ENCODE measurements around the gene SLC30A7.
"Not testable (repeated sequence)": the region's sequence is repeated elsewhere in the genome, so short reads cannot be mapped to it uniquely, and the experiment has no call there.

Gene SLC30A7

DNA sequence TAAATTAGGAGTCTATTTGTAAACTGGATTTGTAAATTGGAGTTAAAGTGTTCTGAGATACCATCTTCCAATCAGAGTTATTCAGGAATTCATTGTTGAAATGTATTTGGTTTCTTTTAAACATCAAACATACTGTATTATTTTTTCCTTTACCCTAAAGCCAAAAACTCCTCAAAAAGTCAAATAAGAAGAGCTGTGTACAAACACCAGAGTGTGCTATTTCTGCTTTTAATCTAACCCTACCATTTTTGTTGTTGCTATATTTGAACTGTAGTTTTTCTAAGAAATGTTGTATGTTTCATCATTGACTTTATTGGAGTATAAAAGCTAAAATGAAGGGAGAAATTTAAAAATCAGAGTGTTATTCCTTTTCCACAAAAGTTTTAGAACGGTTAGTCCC is 35.8 kb downstream of the SLC30A7 start:
- no peak overlapping the region for H3K9ac ChIP-seq (ENCODE audit: low read depth in 1 of 2, low read length in 2 of 2)
- peaks cover 4 to 6% of the 10 kb centered on the region in 2 donors for H3K36me3 ChIP-seq (ENCODE audit: control insufficient read depth in 1 of 2, insufficient read depth in 2 of 2, low read length in 2 of 2)
- no peak overlapping the region for H3K27ac ChIP-seq (ENCODE audit: low read depth, low read length)
- H3K4me3 ChIP-seq (ENCODE audit: low read depth in 1 of 2, low read length in 2 of 2), result no peak overlapping the region
- H3K4me1 ChIP-seq (ENCODE audit: control insufficient read depth in 1 of 2, insufficient read depth in 2 of 2, low read length in 2 of 2), result no peaks in the 10 kb centered on the region
- no peaks in the 10 kb centered on the region for H3K9me3 ChIP-seq (ENCODE audit: control insufficient read depth in 1 of 2, low read length in 2 of 2)
- H3K27me3 ChIP-seq (ENCODE audit: control insufficient read depth in 1 of 2, insufficient read depth in 2 of 2, low read length in 2 of 2), result no peaks in the 10 kb centered on the region

DNA sequence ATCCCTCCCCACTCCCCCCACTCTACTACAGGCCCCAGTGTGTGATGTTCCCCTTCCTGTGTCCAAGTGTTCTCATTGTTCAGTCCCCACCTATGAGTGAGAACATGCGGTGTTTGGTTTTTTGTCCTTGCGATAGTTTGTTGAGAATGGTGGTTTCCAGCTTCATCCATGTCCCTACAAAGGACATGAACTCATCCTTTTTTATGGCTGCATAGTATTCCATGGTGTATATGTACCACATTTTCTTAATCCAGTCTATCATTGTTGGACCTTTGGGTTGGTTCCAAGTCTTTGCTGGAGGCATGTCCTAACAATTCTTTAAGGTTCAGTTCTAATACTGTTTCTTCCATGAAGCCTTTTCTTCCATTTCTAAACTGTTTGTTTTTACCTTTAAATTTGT is 37.7 kb downstream of the SLC30A7 start:
- not testable (repeated sequence) for H3K4me3 ChIP-seq (ENCODE audit: low read depth in 1 of 2, low read length in 2 of 2); H3K27ac ChIP-seq (ENCODE audit: low read depth, low read length); H3K9me3 ChIP-seq (ENCODE audit: control insufficient read depth in 1 of 2, low read length in 2 of 2); H3K4me1 ChIP-seq (ENCODE audit: control insufficient read depth in 1 of 2, insufficient read depth in 2 of 2, low read length in 2 of 2); H3K27me3 ChIP-seq (ENCODE audit: control insufficient read depth in 1 of 2, insufficient read depth in 2 of 2, low read length in 2 of 2); H3K9ac ChIP-seq (ENCODE audit: low read depth in 1 of 2, low read length in 2 of 2)
- peaks cover 7 to 10% of the 10 kb centered on the region in 2 donors for H3K36me3 ChIP-seq (ENCODE audit: control insufficient read depth in 1 of 2, insufficient read depth in 2 of 2, low read length in 2 of 2)

DNA sequence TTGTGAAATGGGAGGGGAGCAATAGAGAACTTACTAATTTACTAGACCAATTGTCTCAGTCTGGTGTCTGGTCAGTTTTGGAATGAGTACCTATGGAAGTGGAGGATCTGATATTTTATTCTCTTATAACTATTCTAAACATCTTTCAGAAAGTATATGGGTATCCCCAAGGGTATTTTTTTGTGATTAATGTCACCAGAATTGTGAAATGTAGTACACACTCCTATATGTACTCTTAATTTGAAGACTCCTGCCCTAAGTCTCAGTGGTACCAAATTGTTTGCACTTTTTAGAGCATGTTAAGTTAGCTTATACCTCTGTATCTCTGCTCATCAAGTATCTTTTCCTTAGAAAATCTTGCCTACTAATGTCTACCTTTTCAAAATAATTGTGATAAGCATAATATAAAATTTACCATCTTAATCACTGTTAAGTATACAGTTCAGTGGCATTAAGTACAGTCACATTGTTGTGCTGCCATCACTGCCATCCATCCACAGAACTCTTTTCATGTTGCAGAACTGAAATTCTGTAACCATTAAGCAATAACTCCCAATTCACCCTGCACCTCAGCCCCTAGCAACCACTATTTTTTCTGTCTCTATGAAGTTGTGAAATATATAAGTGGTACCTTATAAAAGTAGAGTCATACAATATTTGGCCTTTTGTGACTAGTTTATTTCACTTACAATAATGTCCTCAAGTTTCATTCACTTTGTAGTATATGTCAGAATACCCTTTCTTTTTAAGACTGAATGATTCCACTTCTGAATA is 40.5 kb downstream of the SLC30A7 start:
- peaks cover 7 to 12% of the 10 kb centered on the region in 2 donors for H3K36me3 ChIP-seq (ENCODE audit: control insufficient read depth in 1 of 2, insufficient read depth in 2 of 2, low read length in 2 of 2)
- no peaks in the 10 kb centered on the region for H3K9me3 ChIP-seq (ENCODE audit: control insufficient read depth in 1 of 2, low read length in 2 of 2)
- no peaks in the 10 kb centered on the region for H3K4me1 ChIP-seq (ENCODE audit: control insufficient read depth in 1 of 2, insufficient read depth in 2 of 2, low read length in 2 of 2)
- no peaks in the 10 kb centered on the region for H3K27me3 ChIP-seq (ENCODE audit: control insufficient read depth in 1 of 2, insufficient read depth in 2 of 2, low read length in 2 of 2)
- no peak overlapping the region for H3K4me3 ChIP-seq (ENCODE audit: low read depth in 1 of 2, low read length in 2 of 2)
- H3K9ac ChIP-seq (ENCODE audit: low read depth in 1 of 2, low read length in 2 of 2), result no peak overlapping the region
- no peak overlapping the region for H3K27ac ChIP-seq (ENCODE audit: low read depth, low read length)

DNA sequence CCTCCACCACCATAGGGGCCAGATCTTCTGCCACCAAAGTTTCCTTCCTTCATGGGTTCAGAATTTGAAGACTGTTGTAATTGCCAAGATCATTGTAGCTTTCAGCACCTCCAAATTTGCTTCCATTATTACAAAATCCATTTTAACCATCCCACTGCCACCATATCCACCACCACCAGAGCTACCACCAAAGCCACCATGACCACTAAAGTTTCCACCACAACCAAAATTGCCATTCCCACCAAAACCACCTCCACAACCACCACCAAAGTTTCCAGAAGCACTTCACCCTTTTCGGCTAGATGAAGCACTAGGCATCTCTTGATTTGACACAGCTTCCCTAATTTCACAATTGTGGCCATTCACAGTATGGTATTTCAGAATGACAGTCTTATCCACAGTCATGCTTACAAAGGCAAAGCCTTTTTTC is 45.2 kb downstream of the SLC30A7 start:
- Histone ChIP-seq H3K27ac (ENCODE audit: low read depth, low read length) (no peak overlapping the region), H3K36me3 (ENCODE audit: control insufficient read depth in 1 of 2, insufficient read depth in 2 of 2, low read length in 2 of 2) (peaks cover 3 to 21% of the 10 kb centered on the region in 2 donors), H3K9ac (ENCODE audit: low read depth in 1 of 2, low read length in 2 of 2) (no peak overlapping the region), H3K9me3 (ENCODE audit: control insufficient read depth in 1 of 2, low read length in 2 of 2) (no peaks in the 10 kb centered on the region), H3K4me1 (ENCODE audit: control insufficient read depth in 1 of 2, insufficient read depth in 2 of 2, low read length in 2 of 2) (no peaks in the 10 kb centered on the region), H3K4me3 (ENCODE audit: low read depth in 1 of 2, low read length in 2 of 2) (no peak overlapping the region), H3K27me3 (ENCODE audit: control insufficient read depth in 1 of 2, insufficient read depth in 2 of 2, low read length in 2 of 2) (no peaks in the 10 kb centered on the region)

DNA sequence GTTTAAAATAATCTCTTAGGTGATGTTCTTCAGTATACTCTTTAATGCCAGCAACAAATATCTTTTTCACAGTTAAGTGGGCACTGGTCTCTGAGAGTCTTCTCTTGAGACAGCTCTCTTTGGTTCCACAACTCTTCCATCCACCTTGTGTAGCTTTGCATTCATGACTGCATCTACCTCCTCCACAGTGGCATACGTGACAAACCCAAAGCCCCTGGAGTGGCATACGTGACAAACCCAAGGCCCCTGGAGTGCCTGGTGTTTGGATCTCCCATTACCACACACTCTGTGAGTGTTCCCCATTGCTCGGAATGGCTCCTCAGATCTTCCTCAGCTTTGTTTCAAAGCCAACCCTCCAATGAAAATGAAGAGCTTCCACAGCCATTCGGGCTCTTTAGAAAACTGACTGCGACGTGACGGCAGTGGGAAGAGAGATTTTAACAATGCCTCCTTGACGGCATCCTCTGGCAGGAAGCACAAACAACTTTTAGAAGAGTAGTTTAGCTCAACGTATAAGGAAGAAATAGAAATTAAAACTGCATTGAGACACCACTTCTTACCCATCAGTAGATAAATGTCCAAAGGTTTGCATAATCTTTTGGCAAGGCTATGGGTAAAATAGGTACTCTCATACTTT is 45.8 kb downstream of the SLC30A7 start:
- Histone ChIP-seq H3K9me3 (ENCODE audit: control insufficient read depth in 1 of 2, low read length in 2 of 2) (no peaks in the 10 kb centered on the region), H3K27ac (ENCODE audit: low read depth, low read length) (no peak overlapping the region), H3K36me3 (ENCODE audit: control insufficient read depth in 1 of 2, insufficient read depth in 2 of 2, low read length in 2 of 2) (peaks cover 3 to 21% of the 10 kb centered on the region in 2 donors), H3K4me1 (ENCODE audit: control insufficient read depth in 1 of 2, insufficient read depth in 2 of 2, low read length in 2 of 2) (no peaks in the 10 kb centered on the region), H3K4me3 (ENCODE audit: low read depth in 1 of 2, low read length in 2 of 2) (no peak overlapping the region), H3K27me3 (ENCODE audit: control insufficient read depth in 1 of 2, insufficient read depth in 2 of 2, low read length in 2 of 2) (no peaks in the 10 kb centered on the region), H3K9ac (ENCODE audit: low read depth in 1 of 2, low read length in 2 of 2) (no peak overlapping the region)

DNA sequence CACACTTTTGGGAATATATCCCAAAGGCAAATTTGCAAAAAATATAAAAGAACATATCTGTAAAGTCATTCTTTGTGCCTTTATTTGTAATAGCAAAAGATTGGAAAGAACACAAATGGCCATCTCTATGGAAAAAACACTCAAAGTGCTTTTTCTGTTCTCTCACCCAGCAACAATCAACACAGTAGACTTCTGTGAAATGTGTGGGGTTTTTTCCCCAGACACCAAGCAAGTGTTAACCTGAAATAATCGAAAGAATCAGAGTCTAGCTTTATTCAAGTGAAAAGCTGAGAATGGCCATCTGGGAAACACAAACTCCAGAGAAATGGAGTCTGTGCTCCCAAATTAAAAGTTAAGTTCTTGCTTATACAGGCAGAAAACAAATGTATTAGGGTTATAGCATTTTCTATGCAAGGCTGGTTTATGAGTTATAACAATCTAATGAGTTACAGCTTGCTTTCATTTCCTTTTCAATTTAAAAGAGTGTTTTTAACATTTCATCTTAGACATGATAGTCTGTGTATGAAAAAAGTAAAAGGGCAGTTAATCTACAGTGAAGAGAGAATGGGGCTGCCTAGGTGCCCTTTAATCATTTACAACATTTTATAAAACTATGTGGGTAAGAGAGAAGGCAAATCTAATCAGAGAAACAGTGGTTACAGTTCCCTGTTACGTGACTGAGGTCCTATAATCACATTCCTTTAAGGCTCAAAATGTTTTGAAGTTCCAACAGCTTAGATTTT is 46.6 kb downstream of the SLC30A7 start:
- no peaks in the 10 kb centered on the region for H3K4me1 ChIP-seq (ENCODE audit: control insufficient read depth in 1 of 2, insufficient read depth in 2 of 2, low read length in 2 of 2)
- peaks cover 3 to 21% of the 10 kb centered on the region in 2 donors for H3K36me3 ChIP-seq (ENCODE audit: control insufficient read depth in 1 of 2, insufficient read depth in 2 of 2, low read length in 2 of 2)
- H3K9ac ChIP-seq (ENCODE audit: low read depth in 1 of 2, low read length in 2 of 2), result no peak overlapping the region
- no peaks in the 10 kb centered on the region for H3K9me3 ChIP-seq (ENCODE audit: control insufficient read depth in 1 of 2, low read length in 2 of 2)
- no peaks in the 10 kb centered on the region for H3K27me3 ChIP-seq (ENCODE audit: control insufficient read depth in 1 of 2, insufficient read depth in 2 of 2, low read length in 2 of 2)
- no peak overlapping the region for H3K27ac ChIP-seq (ENCODE audit: low read depth, low read length)
- H3K4me3 ChIP-seq (ENCODE audit: low read depth in 1 of 2, low read length in 2 of 2), result no peak overlapping the region

DNA sequence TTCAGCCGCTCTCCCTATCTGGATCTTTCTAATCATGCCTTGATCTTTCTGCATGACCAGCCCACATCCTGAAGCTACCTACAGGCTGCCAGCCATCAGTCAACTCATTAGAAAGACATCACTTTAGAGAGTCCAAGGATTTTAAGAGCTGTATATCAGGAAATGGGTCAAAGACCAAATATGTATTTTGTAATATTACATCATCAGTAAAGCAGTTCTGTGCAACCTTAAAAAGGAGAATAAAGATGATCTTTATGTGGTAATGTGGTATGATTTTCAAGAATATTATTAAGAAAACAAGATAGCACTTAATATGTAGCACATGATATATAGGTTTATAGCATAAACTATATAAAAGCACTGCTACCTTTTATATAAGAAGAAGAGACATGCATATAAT is 47.6 kb downstream of the SLC30A7 start:
- Histone ChIP-seq H3K27me3 (ENCODE audit: control insufficient read depth in 1 of 2, insufficient read depth in 2 of 2, low read length in 2 of 2) (no peaks in the 10 kb centered on the region), H3K9ac (ENCODE audit: low read depth in 1 of 2, low read length in 2 of 2) (no peak overlapping the region), H3K27ac (ENCODE audit: low read depth, low read length) (no peak overlapping the region), H3K4me3 (ENCODE audit: low read depth in 1 of 2, low read length in 2 of 2) (no peak overlapping the region), H3K4me1 (ENCODE audit: control insufficient read depth in 1 of 2, insufficient read depth in 2 of 2, low read length in 2 of 2) (no peaks in the 10 kb centered on the region), H3K9me3 (ENCODE audit: control insufficient read depth in 1 of 2, low read length in 2 of 2) (no peaks in the 10 kb centered on the region), H3K36me3 (ENCODE audit: control insufficient read depth in 1 of 2, insufficient read depth in 2 of 2, low read length in 2 of 2) (peaks cover under 1 to 16% of the 10 kb centered on the region in 2 donors)

DNA sequence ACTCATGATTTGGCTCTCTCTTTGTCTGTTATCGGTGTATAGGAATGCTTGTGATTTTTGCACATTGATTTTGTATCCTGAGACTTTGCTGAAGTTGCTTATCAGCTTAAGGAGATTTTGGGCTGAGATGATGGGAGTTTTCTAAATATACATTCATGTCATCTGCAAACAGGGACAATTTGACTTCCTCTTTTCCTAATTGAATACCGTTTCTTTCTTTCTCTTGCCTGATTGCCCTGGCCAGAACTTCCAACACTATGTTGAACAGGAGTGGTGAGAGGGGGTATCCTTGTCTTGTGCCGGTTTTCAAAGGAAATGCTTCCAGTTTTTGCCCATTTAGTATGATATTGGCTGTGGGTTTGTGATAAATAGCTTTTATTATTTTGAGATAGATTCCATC is 50.2 kb downstream of the SLC30A7 start:
- H3K27me3 ChIP-seq (ENCODE audit: control insufficient read depth in 1 of 2, insufficient read depth in 2 of 2, low read length in 2 of 2); H3K27ac ChIP-seq (ENCODE audit: low read depth, low read length); H3K4me1 ChIP-seq (ENCODE audit: control insufficient read depth in 1 of 2, insufficient read depth in 2 of 2, low read length in 2 of 2); H3K9me3 ChIP-seq (ENCODE audit: control insufficient read depth in 1 of 2, low read length in 2 of 2); H3K4me3 ChIP-seq (ENCODE audit: low read depth in 1 of 2, low read length in 2 of 2); H3K9ac ChIP-seq (ENCODE audit: low read depth in 1 of 2, low read length in 2 of 2): not testable (repeated sequence)
- peaks cover 0 to 14% of the 10 kb centered on the region in 2 donors for H3K36me3 ChIP-seq (ENCODE audit: control insufficient read depth in 1 of 2, insufficient read depth in 2 of 2, low read length in 2 of 2)

DNA sequence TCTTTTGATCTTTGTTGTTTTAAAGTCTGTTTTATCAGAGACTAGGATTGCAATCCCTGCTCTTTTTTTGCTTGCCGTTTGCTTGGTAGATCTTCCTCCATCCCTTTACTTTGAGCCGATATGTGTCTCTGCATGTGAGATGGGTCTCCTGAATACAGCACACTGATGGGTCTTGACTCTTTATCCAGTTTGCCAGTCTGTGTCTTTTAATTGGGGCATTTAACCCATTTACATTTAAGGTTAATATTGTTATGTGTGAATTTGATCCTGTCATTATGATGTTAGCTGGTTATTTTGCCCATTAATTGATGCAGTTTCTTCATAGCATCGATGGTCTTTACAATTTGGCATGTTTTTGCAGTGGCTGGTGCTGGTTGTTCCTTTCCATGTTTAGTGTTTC is 51.9 kb downstream of the SLC30A7 start:
- H3K9me3 ChIP-seq (ENCODE audit: control insufficient read depth in 1 of 2, low read length in 2 of 2); H3K9ac ChIP-seq (ENCODE audit: low read depth in 1 of 2, low read length in 2 of 2); H3K27ac ChIP-seq (ENCODE audit: low read depth, low read length); H3K4me1 ChIP-seq (ENCODE audit: control insufficient read depth in 1 of 2, insufficient read depth in 2 of 2, low read length in 2 of 2); H3K4me3 ChIP-seq (ENCODE audit: low read depth in 1 of 2, low read length in 2 of 2); H3K27me3 ChIP-seq (ENCODE audit: control insufficient read depth in 1 of 2, insufficient read depth in 2 of 2, low read length in 2 of 2): not testable (repeated sequence)
- H3K36me3 ChIP-seq (ENCODE audit: control insufficient read depth in 1 of 2, insufficient read depth in 2 of 2, low read length in 2 of 2), result peaks cover 0 to 22% of the 10 kb centered on the region in 2 donors

DNA sequence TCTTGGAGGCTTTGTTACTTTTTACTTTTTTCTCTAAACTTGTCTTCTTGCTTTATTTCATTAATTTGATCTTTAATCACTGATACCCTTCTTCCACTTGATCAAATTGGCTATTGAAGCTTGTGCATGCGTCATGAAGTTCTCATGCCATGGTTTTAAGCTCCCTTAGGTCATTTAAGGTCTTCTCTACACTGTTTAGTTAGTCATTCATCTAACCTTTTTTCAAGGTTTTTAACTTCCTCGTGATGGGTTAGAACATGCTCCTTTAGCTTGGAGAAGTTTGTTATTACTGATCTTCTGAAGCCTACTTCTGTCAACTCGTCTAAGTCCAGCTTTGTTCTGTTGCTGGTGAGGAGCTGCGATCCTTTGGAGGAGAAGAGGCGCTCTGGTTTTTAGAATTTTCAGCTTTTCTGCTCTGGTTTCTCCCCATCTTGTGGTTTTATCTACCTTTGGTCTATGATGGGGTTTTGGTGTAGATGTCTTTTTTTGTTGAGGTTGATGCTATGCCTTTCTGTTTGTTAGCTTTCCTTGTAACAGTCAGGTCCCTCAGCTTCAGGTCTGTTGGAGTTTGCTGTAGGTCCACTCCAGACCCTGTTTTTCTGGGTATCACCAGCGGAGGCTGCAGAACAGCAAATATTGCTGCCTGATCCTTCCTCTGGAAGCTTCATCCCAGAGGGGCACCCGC is 53.0 kb downstream of the SLC30A7 start:
- not testable (repeated sequence) for H3K27me3 ChIP-seq (ENCODE audit: control insufficient read depth in 1 of 2, insufficient read depth in 2 of 2, low read length in 2 of 2); H3K9me3 ChIP-seq (ENCODE audit: control insufficient read depth in 1 of 2, low read length in 2 of 2); H3K27ac ChIP-seq (ENCODE audit: low read depth, low read length); H3K9ac ChIP-seq (ENCODE audit: low read depth in 1 of 2, low read length in 2 of 2); H3K4me3 ChIP-seq (ENCODE audit: low read depth in 1 of 2, low read length in 2 of 2); H3K4me1 ChIP-seq (ENCODE audit: control insufficient read depth in 1 of 2, insufficient read depth in 2 of 2, low read length in 2 of 2)
- H3K36me3 ChIP-seq (ENCODE audit: control insufficient read depth in 1 of 2, insufficient read depth in 2 of 2, low read length in 2 of 2), result peaks cover 0 to 18% of the 10 kb centered on the region in 2 donors
